NCI-H446 (cell line): ENCODE data around the gene ITIH5.

Source experiments
- DNase-seq, 2 experiments: peaks; one replicate each; lab custom pipeline; 2025; lab: John Stamatoyannopoulos, UW

Gene ITIH5

DNA sequence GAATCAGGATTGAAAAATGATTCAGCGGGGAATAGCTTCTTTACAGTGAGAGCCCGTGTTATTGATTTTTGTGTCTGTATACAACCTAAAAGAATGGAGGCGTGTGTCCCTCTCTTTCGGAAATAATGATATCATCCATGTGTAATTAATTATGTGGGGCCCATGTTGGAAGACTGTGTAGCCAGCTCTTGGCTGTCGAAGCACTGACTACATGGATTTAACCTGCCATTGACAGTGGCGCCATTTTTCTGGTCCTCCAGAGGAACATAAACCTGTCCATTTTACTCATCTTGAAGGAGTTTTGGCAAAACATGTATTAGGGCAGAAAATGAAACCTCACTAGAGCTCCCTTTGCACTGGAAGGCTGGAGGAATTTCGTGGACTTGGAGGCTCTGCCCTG is 119.6 kb downstream of the ITIH5 start:
- no peak for DNase-seq

DNA sequence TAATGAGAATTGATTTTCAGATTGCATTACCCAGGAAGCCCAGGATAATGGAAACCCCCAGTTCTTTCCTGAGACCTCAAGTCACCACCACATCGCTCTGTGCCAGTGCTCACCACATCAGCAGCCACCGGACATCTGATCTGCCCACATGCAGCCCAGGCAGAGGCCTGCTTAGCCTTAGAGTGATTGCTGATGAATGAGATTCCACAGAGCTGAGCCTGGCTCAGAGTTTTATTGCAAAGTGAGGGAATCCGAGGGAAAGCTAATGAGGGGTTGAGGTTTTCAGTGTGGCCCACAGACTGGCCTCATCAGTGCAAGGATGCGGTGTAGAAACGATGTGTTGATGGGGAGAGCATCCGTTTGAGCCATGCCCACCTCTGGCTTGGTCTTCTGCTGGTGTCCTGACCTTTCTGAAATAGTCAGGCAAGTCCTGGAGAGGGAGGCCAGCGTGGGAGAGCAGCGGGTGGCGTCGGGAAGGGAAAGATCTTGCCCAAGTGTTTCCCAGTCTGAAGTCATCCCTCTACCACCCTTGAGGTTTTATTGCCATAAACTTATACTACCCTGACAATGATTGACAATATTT is 120.3 kb downstream of the ITIH5 start:
- no peak for DNase-seq

DNA sequence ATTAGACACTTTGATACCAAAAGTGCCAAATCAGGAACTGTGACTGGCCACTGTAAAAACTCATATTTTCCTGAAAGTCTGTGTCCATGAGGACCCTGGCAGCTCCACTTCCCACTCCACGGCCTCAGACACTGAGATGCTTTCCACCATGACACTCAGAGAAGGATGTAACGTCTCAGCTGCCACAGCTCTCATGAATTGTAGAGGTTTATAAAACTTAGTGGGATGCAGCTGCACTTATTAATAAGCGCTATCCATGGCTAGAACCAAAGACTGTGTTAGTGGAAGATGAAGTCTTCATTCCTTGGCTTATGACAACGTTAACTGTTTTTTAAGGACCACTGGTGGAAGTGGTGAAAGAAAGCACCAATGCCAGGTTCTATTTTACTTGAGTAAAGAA is 121.0 kb downstream of the ITIH5 start:
- DNase-seq = no peak

DNA sequence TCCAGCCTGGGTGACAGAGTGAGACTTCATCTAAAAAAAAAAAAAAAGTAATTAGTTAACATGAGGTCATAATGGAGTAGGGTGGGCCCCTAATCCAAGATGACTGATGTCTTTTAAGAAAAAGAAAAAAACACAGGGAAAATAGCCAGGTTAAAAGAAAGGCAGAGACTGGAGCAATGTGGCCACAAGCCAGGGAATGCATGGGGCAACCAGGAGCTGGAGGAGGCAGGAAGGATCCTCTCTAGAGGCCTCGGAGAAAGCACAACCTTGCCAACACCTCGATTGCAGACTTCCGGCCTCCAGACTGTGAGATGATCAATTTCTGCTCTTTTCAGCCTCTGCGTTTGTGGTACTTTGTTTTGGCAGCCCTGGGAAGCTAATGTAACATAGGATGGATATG is 121.5 kb downstream of the ITIH5 start:
- no peak for DNase-seq

DNA sequence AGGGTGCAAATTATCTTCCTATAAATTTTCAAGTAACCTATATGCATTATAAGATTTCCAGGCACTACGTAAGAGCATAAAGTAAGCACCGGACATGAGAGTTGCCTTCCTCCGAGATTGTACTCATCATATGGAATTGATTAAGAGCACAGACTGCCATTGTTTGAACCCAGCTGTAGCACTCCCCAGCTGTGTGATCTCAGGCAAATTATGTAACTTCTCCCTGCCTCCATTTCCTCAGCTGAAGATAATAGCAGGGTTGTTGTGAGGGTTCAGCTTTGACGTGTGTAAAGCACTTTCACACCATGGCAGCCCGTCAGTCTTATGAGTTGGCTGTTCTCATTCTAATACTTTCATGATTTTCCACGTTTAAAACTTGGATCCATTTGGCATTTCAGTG is 122.6 kb downstream of the ITIH5 start:
- no peak for DNase-seq

DNA sequence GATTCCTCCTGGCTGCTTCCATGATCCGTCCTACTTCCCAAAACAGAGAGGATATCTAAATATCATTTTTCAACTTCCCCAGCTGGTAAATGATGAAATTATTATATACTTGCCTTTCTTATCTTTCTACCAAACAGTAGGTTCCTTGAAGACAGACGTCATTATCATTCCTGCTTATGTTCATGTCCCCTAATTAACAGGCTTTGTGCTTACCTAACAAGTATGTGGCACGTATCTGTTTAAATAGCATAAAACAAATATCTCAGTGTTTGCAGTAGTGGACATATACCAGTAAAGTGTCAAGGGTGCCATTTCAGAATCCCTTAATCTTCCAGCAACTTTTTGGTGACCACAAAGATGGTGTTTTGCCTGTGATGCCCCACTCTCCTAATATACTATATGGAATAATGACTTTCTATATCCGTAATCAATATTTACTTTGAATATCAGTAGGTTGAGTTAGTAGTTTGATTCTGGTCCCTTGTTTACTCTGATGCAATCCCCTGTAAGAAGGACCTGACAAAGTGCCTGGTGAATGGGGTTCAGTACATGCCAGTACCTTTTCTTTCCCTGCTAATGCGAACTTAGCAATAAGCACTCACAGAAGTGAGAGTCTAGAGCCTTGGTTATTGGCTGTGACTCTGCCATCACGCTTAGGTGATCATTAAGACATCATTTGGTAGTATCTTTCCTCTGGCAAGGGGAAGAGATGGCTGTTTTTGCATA is 124.4 kb downstream of the ITIH5 start:
- no peak for DNase-seq

DNA sequence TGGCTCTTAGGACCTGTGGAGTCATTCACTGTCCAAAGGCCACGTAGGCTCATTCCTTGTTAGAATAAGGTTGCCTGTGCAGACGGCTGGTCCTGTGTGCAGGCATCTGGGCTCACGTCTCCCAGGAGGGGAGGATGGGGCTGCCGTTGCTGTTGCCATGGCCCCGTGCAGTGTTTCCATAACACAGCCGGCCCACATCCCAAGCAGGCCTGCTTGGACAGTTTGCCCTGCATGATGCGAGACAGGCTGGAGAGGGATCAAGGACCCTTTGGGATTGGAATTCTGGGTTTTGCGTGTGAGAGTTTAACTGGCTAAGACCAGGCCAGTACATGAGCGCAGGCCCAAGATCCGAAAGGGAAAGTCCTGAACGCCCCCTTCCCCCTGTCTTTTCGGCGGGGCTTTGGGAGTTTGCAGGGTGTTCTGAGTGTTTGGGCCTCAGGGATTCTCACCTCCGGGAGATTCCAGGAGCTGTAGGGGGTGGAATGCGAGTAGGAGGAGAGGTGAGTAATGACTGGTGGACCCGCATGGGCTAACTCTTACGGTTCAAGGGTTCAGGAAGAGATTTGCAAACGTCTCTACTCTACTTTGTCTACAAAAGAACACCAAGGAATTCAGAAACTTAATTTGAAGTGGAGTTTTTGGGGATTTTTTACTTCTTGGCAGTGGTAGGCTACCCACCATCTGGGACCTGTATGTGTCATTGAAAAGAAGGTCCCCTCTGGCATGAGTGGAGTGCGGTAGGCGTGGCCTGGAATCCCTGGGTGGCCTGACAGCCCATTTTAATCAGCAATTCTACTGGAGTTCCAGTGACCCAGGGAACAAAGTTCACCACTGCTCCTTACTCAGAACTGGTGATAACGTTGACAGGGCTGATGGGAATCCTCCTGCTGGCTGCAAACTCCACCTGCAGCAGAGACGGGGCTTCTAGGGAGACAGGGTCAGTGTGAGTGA is 125.4 kb downstream of the ITIH5 start:
- no peak for DNase-seq

DNA sequence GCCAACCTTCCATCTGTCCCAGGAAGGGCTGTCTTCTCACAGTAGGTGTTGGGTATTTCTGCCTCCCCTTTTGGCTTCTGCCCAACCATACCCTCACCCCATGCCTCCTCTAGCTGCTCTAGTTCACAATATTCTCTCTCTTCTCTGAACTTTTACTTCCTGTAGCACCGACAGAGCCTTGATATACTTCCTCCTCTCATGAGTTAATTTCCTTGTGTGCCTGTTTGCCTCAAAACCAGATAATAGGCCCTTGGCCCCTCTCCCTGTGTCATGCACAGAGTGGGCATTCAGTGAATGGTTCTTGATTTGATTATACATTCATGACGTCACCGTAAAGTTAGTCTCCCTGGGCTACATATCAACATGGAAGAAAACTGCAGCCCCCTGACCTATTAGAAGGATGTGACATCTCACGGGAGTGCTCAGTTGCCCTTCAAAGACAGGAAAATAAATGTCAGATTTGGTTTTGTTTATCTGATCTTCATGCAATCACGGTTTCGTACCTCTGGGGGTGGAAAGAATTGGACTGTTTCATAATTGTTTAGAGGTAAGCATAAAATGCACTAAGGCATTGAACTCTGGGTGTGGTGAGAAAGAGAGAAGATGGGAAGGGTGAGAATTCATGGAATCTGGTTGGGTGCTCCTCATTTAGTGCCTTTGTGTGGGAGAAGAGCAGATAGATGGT is 127.7 kb downstream of the ITIH5 start:
- DNase-seq = no peak

DNA sequence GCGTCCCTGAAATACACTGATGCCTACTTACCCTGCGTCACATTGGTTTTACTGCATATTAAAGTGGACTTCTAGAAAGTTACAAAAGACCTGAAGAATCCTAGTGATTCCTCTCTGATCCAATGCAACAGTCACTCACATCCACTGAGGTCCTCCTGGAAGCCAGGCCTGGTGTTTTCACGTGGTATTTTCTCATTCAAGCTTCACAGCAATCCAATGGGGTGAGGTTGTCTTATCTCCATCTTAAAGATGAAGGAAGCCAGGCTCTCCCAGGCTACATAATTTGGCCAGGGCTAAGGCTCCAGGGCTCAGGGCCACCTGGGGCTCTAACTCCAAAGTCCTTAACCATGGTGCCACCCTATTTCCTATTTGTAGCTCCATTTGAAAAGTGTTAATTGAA is 129.6 kb downstream of the ITIH5 start:
- no peak for DNase-seq

DNA sequence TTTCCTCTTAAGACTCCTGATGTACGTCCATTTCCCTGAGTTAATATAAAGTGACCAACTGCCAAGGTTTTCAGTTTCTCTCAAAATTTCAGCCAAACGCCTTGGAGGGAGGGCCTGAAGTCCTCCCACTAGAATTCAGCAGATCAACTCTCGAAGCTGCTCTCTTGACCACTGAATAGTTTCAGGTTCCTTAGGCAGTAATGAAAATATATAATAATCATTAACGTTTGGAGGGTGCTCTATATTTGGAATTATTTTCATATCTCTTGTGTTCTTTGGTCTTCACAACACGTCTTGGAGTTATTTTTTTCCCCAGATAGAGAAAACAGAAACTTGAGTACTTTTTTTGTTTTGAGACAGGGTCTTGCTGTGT is 132.3 kb downstream of the ITIH5 start:
- no peak for DNase-seq

DNA sequence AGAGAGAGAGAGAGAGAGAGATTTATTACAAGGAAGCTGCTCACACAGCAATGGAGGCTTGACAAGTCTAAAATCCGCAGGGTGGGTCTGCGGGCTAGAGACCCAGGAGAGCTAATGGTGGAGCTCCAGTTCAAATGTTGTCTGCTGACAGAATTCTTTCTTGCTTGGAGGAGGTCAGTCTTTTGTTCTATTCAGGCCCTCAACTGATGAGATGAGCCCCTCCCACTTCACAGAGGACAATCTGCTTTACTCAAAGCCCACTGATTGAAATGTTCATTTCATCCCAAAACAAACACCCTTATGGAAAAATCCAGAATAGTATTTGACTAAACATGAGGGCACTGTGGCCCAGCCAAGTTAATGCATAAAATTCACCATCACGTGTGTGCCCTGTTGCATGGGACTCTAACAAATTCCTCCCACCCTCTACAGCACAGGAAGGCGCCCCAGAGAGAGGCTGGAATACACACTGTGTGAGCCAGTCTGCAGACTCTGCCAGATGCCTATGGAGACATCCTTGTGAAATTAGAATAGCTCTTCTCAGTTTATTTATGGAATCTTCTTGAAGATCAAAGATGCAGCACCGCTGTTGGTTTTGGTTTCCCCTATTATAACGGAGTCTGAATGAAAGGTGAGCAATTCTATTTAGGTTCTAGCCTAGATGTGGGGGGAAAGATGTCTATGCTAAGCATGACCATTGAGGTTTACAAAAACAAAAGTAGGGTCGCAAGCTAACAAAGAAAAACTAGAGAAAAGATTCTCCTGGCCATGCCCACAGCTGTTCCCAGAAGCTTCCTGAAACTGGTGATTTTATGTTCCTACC is 132.9 kb downstream of the ITIH5 start:
- DNase-seq = no peak

DNA sequence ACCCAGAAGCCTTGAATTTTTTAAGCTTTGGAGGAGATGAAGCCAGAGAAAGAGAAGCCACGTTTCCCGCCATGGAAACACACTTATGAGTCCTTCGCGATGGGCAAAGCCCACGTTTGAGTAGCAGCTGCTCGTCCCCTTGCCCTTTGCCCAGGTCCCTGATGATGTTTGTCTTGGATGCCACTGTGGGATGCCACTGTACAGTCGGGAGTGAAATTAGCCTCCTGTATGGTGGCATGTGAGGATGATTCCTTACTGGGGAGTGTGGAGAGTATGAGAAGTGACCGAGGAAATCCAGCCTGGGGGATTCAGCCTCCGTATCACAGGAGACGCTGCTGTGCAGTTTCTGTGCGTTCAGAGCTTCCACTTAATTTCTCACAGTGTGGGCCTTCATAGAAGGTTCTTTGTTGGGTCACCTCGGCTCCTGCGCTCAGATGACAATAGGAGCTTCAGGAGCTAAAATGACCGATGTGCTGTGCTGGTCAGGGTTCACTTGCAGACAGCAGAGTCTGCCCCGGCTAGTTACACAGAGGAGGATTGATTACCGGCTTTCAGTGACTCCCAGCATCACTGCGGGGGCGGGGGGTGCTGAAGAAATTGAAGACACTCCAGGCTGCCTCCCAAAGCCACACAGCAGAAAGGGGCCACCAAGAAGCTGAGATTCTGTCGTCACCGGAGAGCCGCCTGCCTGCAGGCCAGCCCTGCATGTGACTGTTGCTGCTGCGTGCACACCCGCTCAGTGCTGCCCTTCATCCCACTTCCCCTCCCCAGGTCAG is 133.9 kb downstream of the ITIH5 start:
- DNase-seq = no peak

DNA sequence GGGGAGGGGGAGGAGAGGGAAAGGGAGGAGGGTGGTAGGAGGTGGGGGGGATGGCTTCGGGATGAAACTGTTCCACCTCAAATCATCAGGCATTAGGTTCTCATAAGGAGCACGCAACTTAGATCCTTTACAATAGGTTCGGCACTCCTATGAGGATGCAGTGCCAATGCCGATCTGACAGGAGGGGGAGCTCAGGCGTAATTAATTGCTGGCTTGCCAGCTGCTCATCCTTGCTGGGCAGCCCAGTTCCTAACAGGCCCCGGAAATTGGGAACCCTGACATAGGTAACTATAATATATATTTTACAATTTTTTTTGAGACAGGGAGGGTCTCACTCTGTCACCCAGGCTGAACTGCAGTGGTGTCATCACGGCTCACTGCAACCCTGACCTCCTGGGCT is 137.1 kb downstream of the ITIH5 start:
- peak in 1 of 2 experiments; percentile 37 for DNase-seq

DNA sequence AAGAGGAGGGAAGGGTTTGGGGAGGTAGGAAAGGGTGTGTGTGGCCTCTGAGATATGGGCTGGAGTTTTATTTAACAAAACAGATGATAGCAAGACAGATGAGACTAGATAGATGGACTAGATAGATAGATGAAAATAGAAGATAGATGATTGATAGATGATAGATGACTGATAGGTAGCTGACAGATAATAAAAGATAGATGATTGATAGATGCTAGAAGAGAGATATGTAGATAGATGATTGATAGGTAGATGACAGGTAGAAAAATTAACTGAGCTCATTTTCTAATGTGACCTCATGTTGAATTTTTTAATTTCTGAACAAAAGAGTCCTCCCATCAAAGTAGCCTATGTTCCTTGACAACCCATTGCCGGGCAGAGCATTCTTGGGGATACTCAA is 139.3 kb downstream of the ITIH5 start:
- no peak for DNase-seq

DNA sequence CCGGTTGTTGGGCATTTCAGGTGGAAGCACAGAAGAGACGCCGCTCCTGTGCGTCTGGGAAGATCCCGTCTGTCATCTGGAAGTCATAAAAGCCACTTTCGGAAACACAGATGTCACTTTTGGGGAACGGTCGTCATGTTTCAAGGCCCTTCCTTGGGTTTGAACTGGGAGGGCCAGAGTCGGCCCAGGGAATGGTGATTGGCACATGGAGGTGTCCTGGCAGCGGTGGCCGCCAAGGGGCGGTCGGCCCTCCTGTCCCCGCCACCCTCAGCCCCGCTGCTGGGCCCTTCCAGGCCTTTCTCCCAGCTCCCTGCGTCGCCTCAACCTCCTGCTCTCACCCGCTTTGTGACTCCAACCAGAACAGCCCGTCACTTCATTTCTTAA is 140.8 kb downstream of the ITIH5 start:
- DNase-seq = no peak

DNA sequence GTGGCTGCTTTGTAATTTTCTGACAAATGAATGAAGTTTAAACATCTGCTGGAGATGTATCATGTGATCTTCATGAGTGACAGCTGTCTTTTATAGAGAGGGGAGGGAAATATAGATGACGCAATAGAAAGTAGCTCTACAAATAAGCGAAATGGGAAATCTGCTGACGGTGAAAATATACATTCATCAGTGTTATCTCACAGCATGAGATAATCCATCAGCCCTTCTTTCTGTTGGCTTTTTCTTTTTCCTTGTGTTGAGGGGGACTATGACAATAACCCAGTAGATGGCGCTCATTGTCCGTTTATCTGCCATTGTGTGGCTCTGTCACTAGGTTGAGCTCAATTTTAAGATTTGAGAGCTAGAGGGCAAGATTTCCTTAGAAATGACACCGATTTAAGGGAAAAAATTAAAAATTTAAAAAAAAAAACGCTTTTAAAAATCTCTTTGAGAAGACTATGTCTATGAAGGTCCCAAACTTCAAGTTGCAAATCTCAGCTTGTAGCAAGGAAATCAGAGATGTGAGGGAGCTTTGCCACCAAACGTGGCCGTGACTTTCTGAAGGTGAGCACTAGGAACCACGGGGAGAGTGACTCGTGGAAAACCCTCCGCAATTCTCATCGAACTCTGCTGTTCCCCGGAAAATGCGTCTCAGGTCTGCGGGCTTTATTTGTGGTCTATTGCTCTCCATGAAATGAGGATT is 141.3 kb downstream of the ITIH5 start:
- peak; percentile 21 to 62 for DNase-seq

DNA sequence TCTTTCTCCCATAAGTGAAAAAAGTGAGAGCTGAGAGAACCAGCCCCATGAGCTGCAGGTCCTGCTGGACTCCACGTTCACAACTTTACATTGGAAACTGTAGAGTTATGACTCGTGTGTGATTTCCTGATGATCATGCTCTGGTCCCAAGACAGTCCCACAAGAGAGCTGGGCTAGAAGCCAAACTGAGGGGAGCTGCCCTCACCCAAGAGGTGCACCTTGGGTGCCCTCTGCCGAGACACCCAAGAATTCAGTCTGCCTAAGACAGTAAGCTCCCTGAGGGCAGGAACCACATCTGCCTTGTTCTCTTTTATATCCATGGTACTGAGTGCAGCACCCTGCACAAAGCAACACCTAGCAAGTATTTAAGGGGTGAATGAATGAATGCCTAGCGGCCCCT is 143.1 kb downstream of the ITIH5 start:
- no peak for DNase-seq

DNA sequence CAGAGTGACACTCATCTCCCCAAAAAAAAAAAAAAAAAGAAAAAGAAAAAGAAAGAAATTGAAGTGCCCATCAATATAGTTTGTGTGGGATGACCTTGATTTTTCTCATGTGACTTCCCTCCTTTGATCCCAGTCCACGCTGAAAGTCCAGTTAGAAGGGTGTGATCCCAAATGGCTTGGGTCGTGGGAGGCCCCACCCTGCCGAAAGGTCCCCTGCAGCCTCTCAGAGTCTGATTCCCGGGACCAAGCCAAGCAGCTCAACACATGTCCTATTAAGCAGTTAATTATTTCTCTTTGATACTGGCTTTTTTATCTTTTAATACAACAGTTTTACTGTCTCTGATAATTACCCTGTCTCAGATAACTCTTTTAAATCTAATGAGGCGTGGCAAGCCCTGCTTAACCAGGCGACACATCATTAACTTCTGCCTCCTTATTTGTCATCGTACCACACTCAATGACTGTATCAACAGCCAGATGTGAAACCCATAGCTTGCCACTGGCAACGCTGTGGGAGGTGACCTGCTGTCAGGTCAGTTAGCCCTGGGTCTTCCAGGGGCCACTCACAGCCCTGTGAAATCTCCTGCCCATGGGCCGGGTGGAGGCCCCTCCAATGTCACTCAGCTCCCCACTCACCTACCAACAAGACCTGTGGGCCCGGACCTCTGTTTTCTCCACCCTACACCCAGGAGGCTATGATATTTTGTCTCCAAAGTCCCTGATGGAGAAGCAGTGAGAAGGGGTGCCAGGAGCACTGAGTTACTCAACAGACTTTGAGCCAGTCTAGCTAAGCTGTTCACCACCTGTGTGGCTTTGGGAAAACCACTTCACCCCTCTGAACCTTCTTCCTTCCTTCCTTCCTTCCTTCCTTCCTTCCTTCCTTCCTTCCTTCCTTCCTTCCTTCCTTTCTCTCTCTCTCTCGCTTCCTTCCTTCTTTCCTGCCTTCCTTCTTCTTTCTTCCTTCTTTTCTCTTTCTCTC is 146.0 kb downstream of the ITIH5 start:
- DNase-seq = no peak

DNA sequence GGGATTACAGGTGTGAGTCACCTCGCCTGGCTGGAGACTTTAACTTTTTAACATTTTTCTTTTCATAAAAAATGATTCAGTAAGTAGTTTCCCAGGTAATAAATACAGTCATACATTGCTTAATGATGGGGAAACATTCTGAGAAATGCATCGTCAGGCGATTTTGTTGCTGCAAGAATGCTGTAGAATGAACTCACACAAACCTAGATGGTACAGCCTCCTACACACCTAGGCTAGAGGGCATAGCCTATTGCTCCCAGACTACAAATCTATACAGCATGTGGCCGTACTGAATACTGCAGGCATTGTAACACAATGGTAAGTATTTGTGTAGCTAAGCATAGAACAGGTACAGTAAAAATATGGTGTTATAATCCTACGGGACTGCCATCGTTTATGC is 147.4 kb downstream of the ITIH5 start:
- no peak for DNase-seq
